H1 (cell line): ENCODE data around the gene PRR35. TPM values are rescaled to one million over a fixed set of nuclear protein-coding genes. Genes with fewer than 3 reads are reported as not detected.

Experiments
- CTCF ChIA-PET: fragments of 300-600 bp; sonication (Branson Sonifier 250); formaldehyde crosslinking; loops from one replicate; lab custom pipeline; 2021; ENCODE audit not compliant: partially characterized antibody; lab: Charles Lee
- POLR2A ChIA-PET: fragments of 300-600 bp; sonication (Branson Sonifier 250); formaldehyde crosslinking; loops from one replicate; lab custom pipeline; 2021; ENCODE audit warnings: inconsistent platforms; ENCODE audit not compliant: partially characterized antibody; lab: Charles Lee
- DNase-seq, 2 experiments: peaks; one replicate each; pipeline versions ENCODE4 v3.0.0 to v3.0.0-alpha.2; 2010 to 2022; ENCODE audit warnings: low spot score in 2 of 2, low read depth in 1 of 2, mixed read lengths in 1 of 2
- FAIRE-seq: peaks from 2 replicates; lab custom pipeline; 2011; peaks lifted over from hg19 to GRCh38; lab: Jason Lieb, UNC
- H2AFZ ChIP-seq: 2 replicates; pipeline ENCODE4 v1.8.1; 2012; ENCODE audit warnings: low read length, inconsistent platforms
- H2AK5ac ChIP-seq: 2 replicates; pipeline ENCODE4 v1.6.1; 2013; ENCODE audit warnings: low read depth, low read length
- H2BK120ac ChIP-seq: replicated peaks from 2 replicates; pipeline ENCODE3; 2013; ENCODE audit warnings: low read depth, low read length, inconsistent platforms
- H2BK12ac ChIP-seq: 2 replicates; pipeline ENCODE4 v1.6.1; 2013; ENCODE audit warnings: low read depth, low read length
- H2BK15ac ChIP-seq: 2 replicates; pipeline ENCODE4 v1.6.1; 2013; ENCODE audit warnings: low read length
- H2BK20ac ChIP-seq: 2 replicates; pipeline ENCODE4 v1.6.1; 2013; ENCODE audit warnings: low read length
- H2BK5ac ChIP-seq: 2 replicates; pipeline ENCODE4 v1.6.1; 2013; ENCODE audit warnings: low read depth, low read length
- H3K14ac ChIP-seq: 2 replicates; pipeline ENCODE4 v1.6.1; 2013; ENCODE audit warnings: inconsistent platforms; ENCODE audit not compliant: insufficient read length
- H3K18ac ChIP-seq: 2 replicates; pipeline ENCODE4 v1.6.1; 2013; ENCODE audit warnings: low read length; ENCODE audit errors: extremely low read depth
- H3K23ac ChIP-seq: 2 replicates; pipeline ENCODE4 v1.6.1; 2013; ENCODE audit warnings: inconsistent platforms; ENCODE audit not compliant: insufficient read length
- H3K23me2 ChIP-seq: 2 replicates; pipeline ENCODE4 v1.6.1; 2013; ENCODE audit warnings: low read depth, low read length
- H3K27ac ChIP-seq: 2 replicates; pipeline ENCODE4 v1.6.1; 2011; ENCODE audit warnings: low read depth, low read length, inconsistent platforms
- H3K27me3 ChIP-seq, 4 experiments: replicated peaks in 1 of 4; 1 replicate in 1 of 4; 2 replicates in 3 of 4; pipeline versions ENCODE4 v1.6.1 to v1.8.1; 2011 to 2013; ENCODE audit warnings: low read length in 3 of 4, mild to moderate bottlenecking in 3 of 4, inconsistent platforms in 2 of 4, mixed read lengths in 2 of 4, moderate library complexity in 1 of 4; ENCODE audit not compliant: control insufficient read depth in 3 of 4, insufficient read depth in 3 of 4; ENCODE audit errors: extremely low read depth in 1 of 4
- H3K36me3 ChIP-seq, 4 experiments: 2 replicates each; pipeline versions ENCODE4 v1.6.1 to v1.8.1; 2011 to 2013; ENCODE audit warnings: mild to moderate bottlenecking in 4 of 4, low read length in 3 of 4, moderate library complexity in 2 of 4, control low read depth in 1 of 4, inconsistent platforms in 1 of 4; ENCODE audit not compliant: insufficient read depth in 4 of 4, control insufficient read depth in 2 of 4
- H3K4ac ChIP-seq: replicated peaks from 2 replicates; pipeline ENCODE3; 2013; ENCODE audit warnings: low read length, low read depth, mixed read lengths, inconsistent platforms; ENCODE audit not compliant: insufficient read length
- H3K4me1 ChIP-seq, 4 experiments: replicated peaks in 1 of 4; 1 replicate in 1 of 4; 2 replicates in 3 of 4; pipeline versions ENCODE4 v1.6.1 to v1.8.1; 2011 to 2013; ENCODE audit warnings: low read length in 3 of 4, inconsistent platforms in 2 of 4, mixed read lengths in 1 of 4; ENCODE audit not compliant: insufficient read depth in 4 of 4, control insufficient read depth in 3 of 4
- H3K4me2 ChIP-seq, 2 experiments: 2 replicates each; pipeline versions ENCODE4 v1.6.1 to v1.8.1; 2011 to 2013; ENCODE audit warnings: low read depth in 2 of 2, low read length in 2 of 2, control low read depth in 1 of 2, inconsistent platforms in 1 of 2, mild to moderate bottlenecking in 1 of 2; ENCODE audit not compliant: insufficient read depth in 1 of 2
- H3K4me3 ChIP-seq, 4 experiments: fragments of 200-600, 300-600 bp in 1 of 4; sonication (generic), shearing (Covaris generic), sonication (Bioruptor Twin) in 1 of 4; 2 replicates each; pipeline versions ENCODE4 v1.5.1 to v1.8.1; 2011 to 2016; ENCODE audit warnings: low read length in 4 of 4, low read depth in 3 of 4, control low read depth in 2 of 4, inconsistent platforms in 2 of 4, mild to moderate bottlenecking in 2 of 4, mixed read lengths in 1 of 4, moderate library complexity in 1 of 4; ENCODE audit not compliant: insufficient read depth in 2 of 4; ENCODE audit errors: extremely low read depth in 1 of 4
- H3K56ac ChIP-seq: replicated peaks from 2 replicates; pipeline ENCODE3; 2013; ENCODE audit warnings: low read depth, mild to moderate bottlenecking, mixed read lengths, low read length, inconsistent platforms; ENCODE audit not compliant: insufficient read length
- H3K79me1 ChIP-seq: 2 replicates; pipeline ENCODE4 v1.6.1; 2013; ENCODE audit warnings: low read depth, low read length, control low read depth
- H3K79me2 ChIP-seq, 2 experiments: 2 replicates each; pipeline versions ENCODE4 v1.6.1 to v1.8.1; 2012 to 2013; ENCODE audit warnings: low read length in 2 of 2, mild to moderate bottlenecking in 2 of 2, inconsistent platforms in 1 of 2; ENCODE audit not compliant: insufficient read depth in 2 of 2, control insufficient read depth in 1 of 2
- H3K9ac ChIP-seq, 4 experiments: replicated peaks in 1 of 4; 1 replicate in 1 of 4; 2 replicates in 3 of 4; pipeline versions ENCODE4 v1.6.1 to v1.8.1; 2011 to 2013; ENCODE audit warnings: low read depth in 3 of 4, low read length in 3 of 4, control low read depth in 2 of 4, mild to moderate bottlenecking in 2 of 4, moderate library complexity in 2 of 4, inconsistent platforms in 1 of 4; ENCODE audit errors: extremely low read depth in 1 of 4
- H3K9me3 ChIP-seq, 2 experiments: 2 replicates each; pipeline versions ENCODE4 v1.6.1 to v1.8.1; 2012 to 2013; ENCODE audit warnings: mild to moderate bottlenecking in 2 of 2, moderate library complexity in 2 of 2, control low read depth in 1 of 2, inconsistent platforms in 1 of 2, low read depth in 1 of 2, low read length in 1 of 2, mixed read lengths in 1 of 2; ENCODE audit not compliant: insufficient read depth in 2 of 2
- H4K20me1 ChIP-seq, 2 experiments: replicated peaks in 1 of 2; 2 replicates each; pipeline versions ENCODE3 to v1.8.1; 2011 to 2013; ENCODE audit warnings: inconsistent platforms in 2 of 2, low read length in 2 of 2, mild to moderate bottlenecking in 1 of 2; ENCODE audit not compliant: insufficient read depth in 2 of 2, control insufficient read depth in 1 of 2
- H4K5ac ChIP-seq: 2 replicates; pipeline ENCODE4 v1.6.1; 2013; ENCODE audit warnings: low read length, low read depth, mixed read lengths, inconsistent platforms; ENCODE audit not compliant: insufficient read length
- H4K8ac ChIP-seq: 2 replicates; pipeline ENCODE4 v1.8.0; 2013; ENCODE audit warnings: mild to moderate bottlenecking, moderate library complexity, low read length, inconsistent platforms; ENCODE audit not compliant: insufficient read depth; ENCODE audit errors: extremely low read depth
- H4K91ac ChIP-seq: replicated peaks from 2 replicates; pipeline ENCODE3; 2013; ENCODE audit warnings: low read length, mixed read lengths, inconsistent platforms; ENCODE audit not compliant: insufficient read length
- ASH2L ChIP-seq: fragments of 200-600, 300-600 bp; sonication (generic); IDR thresholded peaks from one replicate; pipeline ENCODE4 v1.7.1; 2017; ENCODE audit warnings: low read length
- BRCA1 ChIP-seq: IDR thresholded peaks from 2 replicates; pipeline ENCODE4 v1.6.1; 2012; ENCODE audit warnings: low read depth, low read length, improper control_type of control experiment
- EP300 ChIP-seq, 2 experiments: IDR thresholded peaks; 1 replicate in 1 of 2; 2 replicates in 1 of 2; pipeline ENCODE4 v1.6.1; 2011 to 2012; ENCODE audit warnings: low read depth in 2 of 2, low read length in 2 of 2, mild to moderate bottlenecking in 2 of 2, borderline replicate concordance in 1 of 2, inconsistent platforms in 1 of 2, moderate library complexity in 1 of 2
- FOSL1 ChIP-seq: IDR thresholded peaks from 2 replicates; pipeline ENCODE4 v1.6.1; 2011; ENCODE audit warnings: mild to moderate bottlenecking, low read depth, low read length, moderate library complexity; ENCODE audit not compliant: insufficient read depth
- HDAC6 ChIP-seq: IDR thresholded peaks from one replicate; pipeline ENCODE4 v1.7.1; 2012; ENCODE audit warnings: low read depth, mild to moderate bottlenecking, inconsistent platforms, low read length, moderate library complexity
- POLR2A ChIP-seq, 2 experiments: IDR thresholded peaks; 1 replicate in 1 of 2; 2 replicates in 1 of 2; pipeline ENCODE4 v1.6.1; 2011; ENCODE audit warnings: low read depth in 2 of 2, low read length in 2 of 2, mild to moderate bottlenecking in 2 of 2; ENCODE audit errors: control extremely low read depth in 1 of 2
- SAP30 ChIP-seq: fragments of 300-600 bp; sonication (generic); IDR thresholded peaks from 2 replicates; pipeline ENCODE4 v1.7.1; 2012; ENCODE audit warnings: low read length, moderate library complexity, mild to moderate bottlenecking, inconsistent platforms; ENCODE audit not compliant: insufficient read depth, insufficient replicate concordance
- SP2 ChIP-seq: IDR thresholded peaks from 2 replicates; pipeline ENCODE4 v1.6.1; 2012; ENCODE audit warnings: mild to moderate bottlenecking, low read length, inconsistent platforms
- WGBS, 2 experiments: shearing (Covaris generic) in 1 of 2; methylation state at CpG; one replicate each; pipeline versions ENCODE4 v1.1.6 to v1.1.7; 2013 to 2015; ENCODE audit warnings: low lambda C conversion rate in 2 of 2, mixed read lengths in 2 of 2, inconsistent platforms in 1 of 2, low coverage in 1 of 2, missing lambda C conversion rate in 1 of 2; ENCODE audit not compliant: insufficient replicate concordance in 2 of 2, insufficient coverage in 1 of 2, insufficient read length in 1 of 2; ENCODE audit errors: extremely low coverage in 1 of 2, missing lambda C conversion rate in 1 of 2; 5-methylcytosine and 5-hydroxymethylcytosine counted together
- polyA plus RNA-seq, 7 experiments: library from polyadenylated mRNA; depleted of rRNA in 3 of 7; stranded (reverse) in 5 of 7; unstranded in 2 of 7; fragments of >200 nt in 5 of 7; fragments of 200-250 nt in 2 of 7; gene quantifications; 1 replicate in 5 of 7; 2 replicates in 1 of 7; 4 replicates in 1 of 7; pipeline versions ENCODE4 v1.2.1 to v1.2.3, GENCODE V29; 2011 to 2013; ENCODE audit warnings: missing spikeins in 2 of 7, mixed read lengths in 2 of 7
- total RNA-seq: library from RNA; stranded (reverse); fragmentation: NEBNext Ultra II Directional; extraction: Animal tissue kit (Norgen Biotek cat#: 25700); gene quantifications from 2 replicates; pipeline ENCODE4 v1.2.1, GENCODE V29; 2021
- TF ChIP-seq, protein P1 (sequence below), 3 experiments: IDR thresholded peaks; 1 replicate in 2 of 3; 2 replicates in 1 of 3; pipeline versions ENCODE4 v1.5.1 to v1.6.1; 2011; ENCODE audit warnings: low read length in 3 of 3, mild to moderate bottlenecking in 3 of 3, inconsistent platforms in 2 of 3, low read depth in 1 of 3, moderate library complexity in 1 of 3; ENCODE audit not compliant: insufficient read depth in 1 of 3; ENCODE audit errors: control extremely low read depth in 1 of 3
- TF ChIP-seq, protein P2 (sequence below): IDR thresholded peaks from 2 replicates; pipeline ENCODE4 v1.6.1; 2012; ENCODE audit warnings: inconsistent platforms

The PRR35 gene
- total and polyA plus RNA-seq, 2 of the 8 experiments (the other 6 are each of a cell fraction or from before 2014, with no cell fraction given): 0.38 to 0.50 TPM

DNA sequence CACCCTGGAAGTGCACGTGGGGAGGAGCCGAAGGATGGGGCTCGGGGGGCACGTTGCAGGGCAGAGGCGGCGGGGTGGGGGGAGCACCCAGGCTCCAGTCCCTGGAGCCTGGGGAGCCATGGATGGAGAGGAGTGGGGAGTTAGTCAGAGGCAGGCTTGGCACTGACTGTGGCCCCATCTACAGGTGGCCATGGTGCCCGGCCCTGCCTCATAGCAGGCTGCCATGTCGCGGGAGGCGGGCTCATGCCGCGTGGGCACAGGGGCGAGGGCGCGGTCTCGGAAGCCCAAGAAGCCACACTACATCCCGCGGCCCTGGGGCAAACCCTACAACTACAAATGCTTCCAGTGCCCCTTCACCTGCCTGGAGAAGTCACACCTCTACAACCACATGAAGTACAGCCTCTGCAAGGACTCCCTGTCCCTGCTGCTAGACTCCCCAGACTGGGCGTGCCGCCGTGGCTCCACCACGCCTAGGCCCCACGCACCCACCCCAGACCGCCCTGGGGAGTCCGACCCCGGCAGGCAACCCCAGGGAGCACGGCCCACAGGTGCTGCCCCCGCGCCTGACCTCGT lies 3.0 kb downstream of the PRR35 start:
- FAIRE-seq: no peak
- no peak overlapping the region for H4K5ac ChIP-seq
- H3K27me3 ChIP-seq: peaks cover 22 to 36% (median 30%) of the 10 kb centered on the region in 4 experiments; a peak in 6 of 7 replicates
- H3K18ac ChIP-seq: no peak overlapping the region
- H3K23ac ChIP-seq: no peak overlapping the region
- no peaks in the 10 kb centered on the region for H3K79me1 ChIP-seq
- H3K23me2 ChIP-seq: peaks cover 9% of the 10 kb centered on the region
- no peak overlapping the region for H3K27ac ChIP-seq
- CTCF ChIA-PET: interaction anchor here (1.3 kb wide), 1 partner anchor 30 kb away, joined by 3 read pairs; no protein-coding TSS in a partner anchor
- no peak overlapping the region for H2AFZ ChIP-seq
- no peak overlapping the region for H3K4me2 ChIP-seq
- no peaks in the 10 kb centered on the region for H3K9me3 ChIP-seq
- no peak overlapping the region for H3K14ac ChIP-seq
- no peaks in the 10 kb centered on the region; a peak in 1 of 8 replicates for H3K36me3 ChIP-seq
- no peak overlapping the region for H3K9ac ChIP-seq
- POLR2A ChIA-PET: interaction anchor here (1.1 to 7.9 kb wide), 3 partner anchors 9 to 24 kb away, joined by 3 to 58 read pairs (median 4); no protein-coding TSS in a partner anchor
- no peaks in the 10 kb centered on the region for H3K79me2 ChIP-seq
- no peak overlapping the region for H3K4ac ChIP-seq
- H3K4me3 ChIP-seq: no peak overlapping the region
- peaks cover 0 to 3% of the 10 kb centered on the region in 2 experiments for H4K20me1 ChIP-seq
- no peak overlapping the region for H2BK120ac ChIP-seq
- no peak overlapping the region for H2AK5ac ChIP-seq
- WGBS, 2 experiments: 88% methylated on average over 25 of the region's 30 CpGs; no CpG with 5 or more reads in 1 of the 2 experiments
- no peak overlapping the region for H4K8ac ChIP-seq
- H2BK5ac ChIP-seq: no peak overlapping the region
- no peak overlapping the region for H2BK12ac ChIP-seq
- H3K4me1 ChIP-seq: peaks cover 0 to 29% (median 14%) of the 10 kb centered on the region in 4 experiments; a peak in 4 of 7 replicates
- no peak overlapping the region for H2BK15ac ChIP-seq
- no peak overlapping the region for H2BK20ac ChIP-seq
- H4K91ac ChIP-seq: no peak overlapping the region
- no peak for DNase-seq
- no peak overlapping the region for H3K56ac ChIP-seq
- TF ChIP-seq BRCA1 (no peak), SP2 (no peak), HDAC6 (no peak), EP300 (IDR thresholded peaks at IDR 0.05; ENCODE audit: borderline replicate concordance in 1 of 2, low read depth in 2 of 2, low read length in 2 of 2) (no peak), FOSL1 (no peak), ASH2L (no peak), POLR2A (IDR thresholded peaks at IDR 0.05; ENCODE audit: control extremely low read depth in 1 of 2, low read depth in 2 of 2, low read length in 2 of 2) (no peak), SAP30 (no peak)
- TF ChIP-seq, protein P1, sequence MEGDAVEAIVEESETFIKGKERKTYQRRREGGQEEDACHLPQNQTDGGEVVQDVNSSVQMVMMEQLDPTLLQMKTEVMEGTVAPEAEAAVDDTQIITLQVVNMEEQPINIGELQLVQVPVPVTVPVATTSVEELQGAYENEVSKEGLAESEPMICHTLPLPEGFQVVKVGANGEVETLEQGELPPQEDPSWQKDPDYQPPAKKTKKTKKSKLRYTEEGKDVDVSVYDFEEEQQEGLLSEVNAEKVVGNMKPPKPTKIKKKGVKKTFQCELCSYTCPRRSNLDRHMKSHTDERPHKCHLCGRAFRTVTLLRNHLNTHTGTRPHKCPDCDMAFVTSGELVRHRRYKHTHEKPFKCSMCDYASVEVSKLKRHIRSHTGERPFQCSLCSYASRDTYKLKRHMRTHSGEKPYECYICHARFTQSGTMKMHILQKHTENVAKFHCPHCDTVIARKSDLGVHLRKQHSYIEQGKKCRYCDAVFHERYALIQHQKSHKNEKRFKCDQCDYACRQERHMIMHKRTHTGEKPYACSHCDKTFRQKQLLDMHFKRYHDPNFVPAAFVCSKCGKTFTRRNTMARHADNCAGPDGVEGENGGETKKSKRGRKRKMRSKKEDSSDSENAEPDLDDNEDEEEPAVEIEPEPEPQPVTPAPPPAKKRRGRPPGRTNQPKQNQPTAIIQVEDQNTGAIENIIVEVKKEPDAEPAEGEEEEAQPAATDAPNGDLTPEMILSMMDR (IDR thresholded peaks at IDR 0.05; ENCODE audit: control extremely low read depth in 1 of 3, insufficient read depth in 1 of 3, low read depth in 1 of 3, low read length in 3 of 3): no peak
- TF ChIP-seq, protein P2, sequence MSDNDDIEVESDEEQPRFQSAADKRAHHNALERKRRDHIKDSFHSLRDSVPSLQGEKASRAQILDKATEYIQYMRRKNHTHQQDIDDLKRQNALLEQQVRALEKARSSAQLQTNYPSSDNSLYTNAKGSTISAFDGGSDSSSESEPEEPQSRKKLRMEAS: no peak
